Measurements from ENCODE around the gene NEUROD2.

DNA sequence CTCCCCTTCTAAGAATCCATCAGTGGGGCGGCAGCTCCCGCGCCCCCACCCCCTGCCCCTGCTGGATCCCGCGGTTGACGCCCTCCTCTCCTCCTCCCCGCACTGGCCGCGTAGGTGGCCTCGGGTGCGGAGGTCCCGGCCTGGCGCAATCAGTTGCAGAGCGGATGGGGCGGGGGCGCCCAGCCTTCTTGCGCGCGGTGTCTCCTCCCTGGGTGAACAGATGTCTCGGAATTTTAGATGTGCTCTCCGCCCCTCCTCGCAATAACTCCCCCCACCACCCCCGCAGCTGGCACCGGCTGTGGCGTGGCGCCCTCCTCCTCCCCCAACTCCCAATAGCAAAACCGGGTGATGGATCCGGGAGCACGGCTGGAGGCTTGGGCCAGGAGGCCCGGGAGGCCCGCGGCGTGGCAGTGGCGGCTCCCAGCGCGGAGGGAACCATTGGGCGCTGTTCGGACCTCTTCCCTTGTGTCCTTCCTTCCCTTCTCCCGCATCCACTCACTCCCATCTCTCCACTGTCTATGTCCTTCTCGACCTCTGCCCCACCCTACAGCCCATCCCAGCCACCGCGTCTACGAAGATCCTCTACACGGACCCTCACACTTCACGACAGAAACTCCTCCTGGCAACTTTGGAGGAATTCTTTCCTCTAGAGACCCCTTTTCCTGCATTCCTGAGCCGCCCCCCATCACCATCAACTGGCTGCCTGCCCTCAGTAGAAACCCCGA is 11.0 kb downstream of the NEUROD2 start:
- TF ChIP-seq, protein P1, sequence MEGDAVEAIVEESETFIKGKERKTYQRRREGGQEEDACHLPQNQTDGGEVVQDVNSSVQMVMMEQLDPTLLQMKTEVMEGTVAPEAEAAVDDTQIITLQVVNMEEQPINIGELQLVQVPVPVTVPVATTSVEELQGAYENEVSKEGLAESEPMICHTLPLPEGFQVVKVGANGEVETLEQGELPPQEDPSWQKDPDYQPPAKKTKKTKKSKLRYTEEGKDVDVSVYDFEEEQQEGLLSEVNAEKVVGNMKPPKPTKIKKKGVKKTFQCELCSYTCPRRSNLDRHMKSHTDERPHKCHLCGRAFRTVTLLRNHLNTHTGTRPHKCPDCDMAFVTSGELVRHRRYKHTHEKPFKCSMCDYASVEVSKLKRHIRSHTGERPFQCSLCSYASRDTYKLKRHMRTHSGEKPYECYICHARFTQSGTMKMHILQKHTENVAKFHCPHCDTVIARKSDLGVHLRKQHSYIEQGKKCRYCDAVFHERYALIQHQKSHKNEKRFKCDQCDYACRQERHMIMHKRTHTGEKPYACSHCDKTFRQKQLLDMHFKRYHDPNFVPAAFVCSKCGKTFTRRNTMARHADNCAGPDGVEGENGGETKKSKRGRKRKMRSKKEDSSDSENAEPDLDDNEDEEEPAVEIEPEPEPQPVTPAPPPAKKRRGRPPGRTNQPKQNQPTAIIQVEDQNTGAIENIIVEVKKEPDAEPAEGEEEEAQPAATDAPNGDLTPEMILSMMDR (conservative IDR thresholded peaks at IDR 0.05; ENCODE audit: low read depth, low read length), result no peak
- TF ChIP-seq EZH2phosphoT487 (IDR thresholded peaks at IDR 0.05; ENCODE audit: borderline replicate concordance, low read length) (no peak), EZH2 (IDR thresholded peaks at IDR 0.05; ENCODE audit: low read length, unreplicated experiment) (no peak)

Data from PC-3 (cell line).